Thyroid gland (tissue), 4 donors: ENCODE measurements around the gene COL25A1. TPM values are rescaled to one million over a fixed set of nuclear protein-coding genes. Genes with fewer than 3 reads are reported as not detected.

Source experiments
- DNase-seq, 2 donors: peaks; one replicate each; pipeline ENCODE4 v3.0.0-alpha.2; 2019
- H3K27ac ChIP-seq, 3 donors: fragments of 200-600 bp; sonication (generic); 1 replicate in 2 of 3; 2 replicates in 1 of 3; pipeline ENCODE4 v1.5.1; 2016 to 2019; ENCODE audit warnings: mild to moderate bottlenecking in 1 of 3, moderate library complexity in 1 of 3
- H3K27me3 ChIP-seq: fragments of 200-600 bp; sonication (generic); one replicate; pipeline ENCODE4 v1.5.1; 2019
- H3K36me3 ChIP-seq, 2 donors: fragments of 200-600 bp; sonication (generic); one replicate each; pipeline ENCODE4 v1.5.1; 2016 to 2019
- H3K4me1 ChIP-seq, 2 donors: fragments of 200-600 bp; sonication (generic); one replicate each; pipeline ENCODE4 v1.5.1; 2017 to 2019
- H3K4me3 ChIP-seq, 3 donors: fragments of 200-600 bp; sonication (generic); replicated peaks in 1 of 3; 1 replicate in 2 of 3; 2 replicates in 1 of 3; pipeline ENCODE4 v1.5.1; 2016; ENCODE audit warnings: mild to moderate bottlenecking in 1 of 3
- H3K9me3 ChIP-seq: fragments of 200-600 bp; sonication (generic); one replicate; pipeline ENCODE4 v1.5.1; 2017
- CTCF ChIP-seq, 6 experiments: fragments of 200-600 bp in 3 of 6; fragments of 450-650 bp in 3 of 6; sonication (generic) in 3 of 6; IDR thresholded peaks; one replicate each; pipeline ENCODE4 v1.5.1; 2016 to 2019; ENCODE audit warnings: antibody characterized with exemption in 6 of 6, mild to moderate bottlenecking in 2 of 6, inconsistent platforms in 1 of 6, moderate library complexity in 1 of 6
- POLR2A ChIP-seq, 2 donors: fragments of 450-650 bp; IDR thresholded peaks; one replicate each; pipeline ENCODE4 v1.6.1; 2017; ENCODE audit warnings: antibody characterized with exemption in 2 of 2, mild to moderate bottlenecking in 2 of 2, moderate library complexity in 1 of 2
- WGBS, 2 donors: methylation state at CpG; one replicate each; pipeline ENCODE4 v1.1.5; 2017; 5-methylcytosine and 5-hydroxymethylcytosine counted together
- intact Hi-C: fragments of 100-400 bp; cut with DNase I; formaldehyde crosslinking; loops from one replicate; pipeline ENCODE4 v1.15.1; 2023
- total RNA-seq, 4 donors: library from RNA; depleted of rRNA; stranded (reverse); fragments of >200 nt; gene quantifications; one replicate each; pipeline ENCODE4 v1.2.3, GENCODE V29; 2016

COL25A1 gene
- total RNA-seq, 4 donors from 2014 or later = 5.5 to 21.0 (median 7.1) TPM

GRCh38 chr4:109044431-109044830 lies 258.0 kb downstream of the COL25A1 start:
- intact Hi-C loops = no loop called here
- TF ChIP-seq CTCF (IDR thresholded peaks at IDR 0.05) = no peak
- TF ChIP-seq POLR2A (IDR thresholded peaks at IDR 0.05) = no peak
- no peak overlapping the region for H3K27ac ChIP-seq
- no peak for DNase-seq
- no peaks in the 10 kb centered on the region for H3K27me3 ChIP-seq
- H3K4me1 ChIP-seq = no peaks in the 10 kb centered on the region
- WGBS, 2 donors = 81 to 86% methylated on average over 3 of the region's 3 CpGs
- no peak overlapping the region for H3K4me3 ChIP-seq
- no peaks in the 10 kb centered on the region for H3K9me3 ChIP-seq
- H3K36me3 ChIP-seq = no peaks in the 10 kb centered on the region

DNA sequence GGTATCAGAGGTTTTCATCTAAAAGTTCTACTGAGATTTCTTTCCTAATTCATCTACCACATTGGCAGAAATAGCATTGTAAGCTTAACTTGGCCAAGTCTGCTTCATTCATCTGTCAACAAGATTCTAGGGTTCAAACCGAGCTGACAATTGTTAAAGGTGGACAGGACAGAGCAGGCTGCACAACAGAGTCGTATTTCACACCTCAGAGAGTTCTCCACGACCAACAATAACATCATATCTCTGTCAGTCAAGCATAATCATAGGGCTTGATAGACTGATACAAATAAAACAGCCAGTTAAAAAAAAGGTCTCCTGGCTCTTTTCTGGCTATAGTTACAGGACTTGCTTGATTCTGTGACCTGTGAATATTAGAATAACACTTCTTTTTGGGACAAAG lies 259.2 kb downstream of the COL25A1 start:
- H3K9me3 ChIP-seq = no peaks in the 10 kb centered on the region
- no peaks in the 10 kb centered on the region for H3K36me3 ChIP-seq
- H3K4me3 ChIP-seq = no peak overlapping the region
- H3K27ac ChIP-seq = no peak overlapping the region
- no peaks in the 10 kb centered on the region for H3K4me1 ChIP-seq
- no peak for DNase-seq
- no peak for TF ChIP-seq CTCF (IDR thresholded peaks at IDR 0.05)
- TF ChIP-seq POLR2A (IDR thresholded peaks at IDR 0.05) = no peak
- H3K27me3 ChIP-seq = no peaks in the 10 kb centered on the region
- intact Hi-C loops = no loop called here
- WGBS, 2 donors = 62 to 64% methylated on average over 3 of the region's 3 CpGs

GRCh38 chr4:109041463-109042360 lies 260.7 kb downstream of the COL25A1 start:
- Histone ChIP-seq H3K9me3 (no peaks in the 10 kb centered on the region), H3K36me3 (no peaks in the 10 kb centered on the region), H3K4me1 (no peaks in the 10 kb centered on the region), H3K27me3 (no peaks in the 10 kb centered on the region), H3K27ac (no peak overlapping the region), H3K4me3 (no peak overlapping the region)
- no peak for TF ChIP-seq POLR2A (IDR thresholded peaks at IDR 0.05)
- no peak for TF ChIP-seq CTCF (IDR thresholded peaks at IDR 0.05)
- no peak for DNase-seq
- intact Hi-C loops = no loop called here
- WGBS, 2 donors = 92 to 96% methylated on average over 3 of the region's 3 CpGs

DNA sequence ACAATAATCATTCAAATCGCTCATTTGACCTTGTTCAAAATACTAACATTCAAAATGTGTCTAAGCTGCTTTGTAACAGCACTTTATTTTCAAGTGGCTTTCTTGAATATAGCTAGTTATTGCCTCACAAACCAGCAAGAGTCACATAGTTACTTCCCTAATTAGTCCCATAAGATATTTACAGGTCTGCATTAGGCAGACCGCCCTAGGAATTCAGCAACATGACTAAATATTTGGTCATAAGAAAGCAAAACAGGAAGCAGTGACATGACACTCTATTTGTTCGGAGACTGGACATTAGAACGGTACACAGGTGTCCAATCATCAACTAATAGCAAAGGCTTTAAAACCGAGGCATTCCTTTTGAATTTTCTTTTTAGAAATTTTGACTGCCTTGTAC lies 262.0 kb downstream of the COL25A1 start:
- H3K36me3 ChIP-seq = no peaks in the 10 kb centered on the region
- no peak overlapping the region for H3K4me3 ChIP-seq
- no peaks in the 10 kb centered on the region for H3K27me3 ChIP-seq
- intact Hi-C loops = no loop called here
- no peak for TF ChIP-seq CTCF (IDR thresholded peaks at IDR 0.05)
- no peak for TF ChIP-seq POLR2A (IDR thresholded peaks at IDR 0.05)
- H3K4me1 ChIP-seq = no peaks in the 10 kb centered on the region
- 91 to 96% methylated on average over 5 of the region's 5 CpGs for WGBS, 2 donors
- H3K27ac ChIP-seq = no peak overlapping the region
- peaks cover 2% of the 10 kb centered on the region for H3K9me3 ChIP-seq
- DNase-seq = no peak

DNA sequence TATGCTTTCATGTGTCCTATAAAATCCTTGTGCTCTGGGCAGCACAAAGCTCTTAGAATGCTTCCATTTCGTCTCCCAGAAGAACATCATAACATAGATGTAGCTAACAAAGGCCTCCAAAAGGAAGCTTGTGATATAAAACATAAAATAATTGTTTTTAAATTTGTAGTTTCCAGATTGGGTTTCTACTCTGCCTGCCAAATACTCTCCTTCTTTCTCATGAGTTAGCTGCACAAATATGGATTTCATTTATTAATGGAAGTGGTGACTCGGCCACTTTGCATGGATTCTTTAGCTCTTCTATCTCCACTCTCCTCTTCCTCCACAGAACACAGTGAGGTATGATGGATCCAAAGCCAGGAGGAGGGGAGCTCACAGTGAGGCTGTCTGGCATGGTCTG lies 265.4 kb downstream of the COL25A1 start:
- Histone ChIP-seq H3K9me3 (peaks cover 3% of the 10 kb centered on the region), H3K36me3 (no peaks in the 10 kb centered on the region), H3K27me3 (no peaks in the 10 kb centered on the region), H3K4me3 (no peak overlapping the region), H3K27ac (no peak overlapping the region), H3K4me1 (no peaks in the 10 kb centered on the region)
- DNase-seq = no peak
- TF ChIP-seq POLR2A (IDR thresholded peaks at IDR 0.05) = no peak
- TF ChIP-seq CTCF (IDR thresholded peaks at IDR 0.05) = no peak
- WGBS, 2 donors = 63 to 78% methylated on average over 2 of the region's 2 CpGs
- intact Hi-C loops = no loop called here
